Measurements from ENCODE around the gene STMN3. TPM values are rescaled to one million over a fixed set of nuclear protein-coding genes. Genes with fewer than 3 reads are reported as not detected.
A peak's percentile ranks its signal among the peaks of the same experiment; 100 is the strongest.
"Not testable (repeated sequence)": the region's sequence is repeated elsewhere in the genome, so short reads cannot be mapped to it uniquely, and the experiment has no call there.

The STMN3 gene
- total and polyA plus RNA-seq, 2 experiments from 2014 or later, result 18.6 to 37.6 TPM

DNA sequence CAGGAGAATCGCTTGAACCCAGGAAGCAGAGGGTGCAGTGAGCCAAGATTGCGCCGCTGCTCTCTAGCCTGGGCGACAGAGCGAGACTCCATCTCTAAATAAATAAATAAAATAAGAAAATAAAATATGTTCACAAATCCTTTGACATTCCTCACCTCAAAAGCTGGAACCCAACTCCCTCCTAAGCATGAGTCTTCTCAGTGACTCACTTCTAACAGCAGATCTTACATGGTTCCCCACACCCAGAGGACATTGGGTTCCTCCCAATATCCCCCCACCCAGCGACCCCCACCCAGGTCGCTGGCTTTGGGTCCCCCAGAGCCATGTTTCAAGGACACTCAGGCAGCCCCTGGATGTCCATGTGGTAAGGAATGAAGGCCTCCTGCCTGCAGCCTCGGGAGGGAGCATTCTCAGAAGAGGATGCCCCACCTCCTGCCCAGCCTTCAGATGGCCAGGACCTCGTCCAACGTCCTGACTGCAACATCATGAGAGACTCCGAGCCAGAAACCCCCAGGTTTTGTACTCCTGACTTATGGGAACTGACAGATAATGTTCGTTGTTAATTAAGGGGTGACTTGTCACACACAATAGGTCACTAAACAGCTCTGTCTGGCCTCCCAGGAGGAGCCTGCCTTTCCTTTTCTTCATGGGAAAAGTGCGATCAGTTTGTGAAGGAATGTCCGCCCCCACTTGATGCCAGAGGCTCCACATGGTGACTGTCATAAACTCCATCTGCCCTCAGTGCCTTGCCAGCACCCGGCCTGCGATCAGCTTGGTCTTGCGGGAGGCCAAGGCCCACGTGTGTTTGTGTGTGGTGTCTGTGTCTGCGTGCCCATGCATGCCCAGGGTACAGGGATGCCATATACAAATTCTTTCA lies 16.2 kb downstream of the STMN3 start:
- TF ChIP-seq EZH2phosphoT487 (IDR thresholded peaks at IDR 0.05; ENCODE audit: insufficient read depth, low read depth), result no peak
- no peak for TF ChIP-seq EZH2 (IDR thresholded peaks at IDR 0.05; ENCODE audit: insufficient read depth, poor library complexity, severe bottlenecking)
- Histone ChIP-seq H3K79me2 (ENCODE audit: insufficient read depth) (no peaks in the 10 kb centered on the region), H3K4me1 (ENCODE audit: insufficient read depth) (peaks cover 16% of the 10 kb centered on the region), H2AFZ (peak overlapping the region; percentile 74), H3K9me3 (ENCODE audit: low read depth) (no peaks in the 10 kb centered on the region), H3K4me3 (no peak overlapping the region), H3K4me2 (ENCODE audit: unreplicated experiment) (peak overlapping the region; percentile 55), H3K36me3 (ENCODE audit: low read depth) (no peaks in the 10 kb centered on the region), H3K9me2 (ENCODE audit: insufficient read depth) (no peaks in the 10 kb centered on the region), H3F3A (ENCODE audit: insufficient read depth) (0 out of 2 replicates have a peak, but pooled peaks cover 4% of the 10 kb centered on the region), H4K20me1 (ENCODE audit: insufficient read depth) (no peaks in the 10 kb centered on the region), H3K9ac (peak overlapping the region; percentile 58), H3K27me3 (replicated peaks; ENCODE audit: insufficient read depth) (no peaks in the 10 kb centered on the region), H3K27ac (peak overlapping the region; percentile 82)
- in situ Hi-C loops (cut with MboI), result no loop called here
- peak; percentile 74 for DNase-seq
- WGBS, 2 experiments (ENCODE audit: low coverage in 1 of 2, low lambda C conversion rate in 2 of 2, missing lambda C conversion rate in 2 of 2), result 29 to 33% methylated on average over 19 of the region's 19 CpGs

DNA sequence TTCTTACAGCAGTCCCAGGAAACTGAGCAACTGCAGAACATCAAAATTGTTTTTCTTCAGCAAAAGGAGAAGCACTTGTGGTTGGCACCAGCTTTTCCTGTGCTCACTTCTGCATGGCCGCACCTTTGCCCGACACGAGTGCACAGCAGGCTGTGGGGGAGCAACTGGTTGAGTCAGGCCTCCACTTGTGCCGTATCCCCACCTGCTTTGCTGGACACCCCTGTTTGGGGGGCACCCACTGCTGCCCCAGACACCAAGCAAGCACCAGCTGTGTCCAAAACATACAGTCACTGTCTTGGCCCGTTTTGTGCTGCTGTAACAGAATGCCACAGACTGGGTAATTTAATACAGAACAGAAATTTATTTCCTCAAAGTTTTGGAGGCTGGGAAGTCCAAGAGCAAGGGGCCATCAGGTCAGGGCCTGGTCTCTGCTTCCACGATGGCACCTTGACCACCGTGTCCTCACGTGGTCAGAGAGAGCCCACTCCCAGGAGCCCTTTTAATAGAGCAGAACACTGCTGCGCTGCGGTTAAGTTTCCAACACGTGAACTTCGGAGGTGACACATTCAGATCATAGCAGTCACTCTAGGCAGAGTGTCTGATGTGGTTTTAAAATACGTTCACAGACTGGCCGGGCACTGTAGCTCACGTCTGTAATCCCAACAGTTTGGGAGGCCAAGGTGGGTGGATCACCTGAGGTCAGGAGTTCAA lies 17.6 kb downstream of the STMN3 start:
- Histone ChIP-seq H2AFZ (no peak overlapping the region), H3F3A (ENCODE audit: insufficient read depth) (0 out of 2 replicates have a peak, but pooled peaks cover 4% of the 10 kb centered on the region), H3K4me3 (no peak overlapping the region), H3K27me3 (replicated peaks; ENCODE audit: insufficient read depth) (no peaks in the 10 kb centered on the region), H3K27ac (no peak overlapping the region), H4K20me1 (ENCODE audit: insufficient read depth) (no peaks in the 10 kb centered on the region), H3K36me3 (ENCODE audit: low read depth) (no peaks in the 10 kb centered on the region), H3K4me1 (ENCODE audit: insufficient read depth) (peaks cover 16% of the 10 kb centered on the region), H3K4me2 (ENCODE audit: unreplicated experiment) (no peak overlapping the region), H3K9me3 (ENCODE audit: low read depth) (no peaks in the 10 kb centered on the region), H3K9ac (no peak overlapping the region), H3K79me2 (ENCODE audit: insufficient read depth) (no peaks in the 10 kb centered on the region), H3K9me2 (ENCODE audit: insufficient read depth) (no peaks in the 10 kb centered on the region)
- in situ Hi-C loops (cut with MboI), result no loop called here
- WGBS, 2 experiments (ENCODE audit: low coverage in 1 of 2, low lambda C conversion rate in 2 of 2, missing lambda C conversion rate in 2 of 2), result 82 to 87% methylated on average over 15 of the region's 15 CpGs
- TF ChIP-seq EZH2phosphoT487 (IDR thresholded peaks at IDR 0.05; ENCODE audit: insufficient read depth, low read depth), result no peak
- TF ChIP-seq EZH2 (IDR thresholded peaks at IDR 0.05; ENCODE audit: insufficient read depth, poor library complexity, severe bottlenecking), result no peak
- no peak for DNase-seq

GRCh38 chr20:63633732-63634131 lies 19.5 kb downstream of the STMN3 start:
- Histone ChIP-seq H3K4me2 (ENCODE audit: unreplicated experiment) (no peak overlapping the region), H3F3A (ENCODE audit: insufficient read depth) (0 out of 2 replicates have a peak, but pooled peaks cover 4% of the 10 kb centered on the region), H3K79me2 (ENCODE audit: insufficient read depth) (peaks cover 11% of the 10 kb centered on the region), H3K4me1 (ENCODE audit: insufficient read depth) (peaks cover 18% of the 10 kb centered on the region), H2AFZ (no peak overlapping the region), H3K36me3 (ENCODE audit: low read depth) (no peaks in the 10 kb centered on the region), H3K27me3 (replicated peaks; ENCODE audit: insufficient read depth) (no peaks in the 10 kb centered on the region), H4K20me1 (ENCODE audit: insufficient read depth) (no peaks in the 10 kb centered on the region), H3K9ac (no peak overlapping the region), H3K9me2 (ENCODE audit: insufficient read depth) (no peaks in the 10 kb centered on the region), H3K9me3 (ENCODE audit: low read depth) (no peaks in the 10 kb centered on the region), H3K27ac (no peak overlapping the region), H3K4me3 (no peak overlapping the region)
- no peak for DNase-seq
- in situ Hi-C loops (cut with MboI), result no loop called here
- TF ChIP-seq EZH2phosphoT487 (IDR thresholded peaks at IDR 0.05; ENCODE audit: insufficient read depth, low read depth) (no peak), EZH2 (IDR thresholded peaks at IDR 0.05; ENCODE audit: insufficient read depth, poor library complexity, severe bottlenecking) (no peak)
- WGBS, 2 experiments (ENCODE audit: low coverage in 1 of 2, low lambda C conversion rate in 2 of 2, missing lambda C conversion rate in 2 of 2), result 86 to 87% methylated on average over 9 of the region's 9 CpGs

DNA sequence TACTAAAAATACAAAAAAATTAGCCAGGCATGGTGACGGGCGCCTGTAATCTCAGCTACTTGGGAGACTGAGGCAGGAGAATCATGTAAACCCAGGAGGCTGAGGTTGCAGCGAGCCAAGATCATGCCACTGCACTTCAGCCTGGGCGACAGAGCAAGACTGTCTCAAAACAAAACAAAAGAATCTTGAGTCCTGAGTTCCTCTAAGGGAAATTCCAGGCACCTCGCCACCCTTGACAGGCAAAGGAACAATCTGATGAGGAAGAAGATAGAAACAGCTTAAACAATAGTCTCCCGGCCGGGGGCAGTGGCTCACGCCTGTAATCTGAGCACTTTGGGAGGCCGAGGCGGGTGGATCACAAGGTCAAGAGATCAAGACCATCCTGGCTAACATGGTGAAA lies 21.8 kb downstream of the STMN3 start:
- H3K27ac ChIP-seq; DNase-seq; H3K9me3 ChIP-seq (ENCODE audit: low read depth); H2AFZ ChIP-seq; H3F3A ChIP-seq (ENCODE audit: insufficient read depth); H3K36me3 ChIP-seq (ENCODE audit: low read depth); H3K27me3 ChIP-seq (replicated peaks; ENCODE audit: insufficient read depth); H3K9me2 ChIP-seq (ENCODE audit: insufficient read depth); H4K20me1 ChIP-seq (ENCODE audit: insufficient read depth); H3K4me3 ChIP-seq; H3K4me2 ChIP-seq (ENCODE audit: unreplicated experiment); in situ Hi-C loops (cut with MboI); H3K9ac ChIP-seq: not testable (repeated sequence)
- Histone ChIP-seq H3K79me2 (ENCODE audit: insufficient read depth) (peaks cover 28% of the 10 kb centered on the region), H3K4me1 (ENCODE audit: insufficient read depth) (peaks cover 11% of the 10 kb centered on the region)
- 90 to 92% methylated on average over 10 of the region's 10 CpGs for WGBS, 2 experiments (ENCODE audit: low coverage in 1 of 2, low lambda C conversion rate in 2 of 2, missing lambda C conversion rate in 2 of 2)

- DNase-seq; H3K9me3 ChIP-seq (ENCODE audit: low read depth); H3F3A ChIP-seq (ENCODE audit: insufficient read depth); H3K36me3 ChIP-seq (ENCODE audit: low read depth); H2AFZ ChIP-seq; H3K4me2 ChIP-seq (ENCODE audit: unreplicated experiment); H3K27me3 ChIP-seq (replicated peaks; ENCODE audit: insufficient read depth); H3K4me3 ChIP-seq; H3K9ac ChIP-seq; H3K27ac ChIP-seq; H3K9me2 ChIP-seq (ENCODE audit: insufficient read depth); H4K20me1 ChIP-seq (ENCODE audit: insufficient read depth); in situ Hi-C loops (cut with MboI): not testable (repeated sequence)
- 85 to 87% methylated on average over 6 of the region's 6 CpGs for WGBS, 2 experiments (ENCODE audit: low coverage in 1 of 2, low lambda C conversion rate in 2 of 2, missing lambda C conversion rate in 2 of 2)
- H3K4me1 ChIP-seq (ENCODE audit: insufficient read depth), result peaks cover 11% of the 10 kb centered on the region
- peaks cover 33% of the 10 kb centered on the region for H3K79me2 ChIP-seq (ENCODE audit: insufficient read depth)
Observed at GRCh38 chr20:63630956-63631355, 22.3 kb downstream of the STMN3 start.

Data from GM23248 (cell line).